ENCODE data around the gene DENND2A. TPM values are rescaled to one million over a fixed set of nuclear protein-coding genes. Genes with fewer than 3 reads are reported as not detected.

DENND2A gene
- polyA plus RNA-seq, 3 donors, result 1.2 to 38.9 (median 10.1) TPM

- H3K27ac ChIP-seq (ENCODE audit: low read depth, low read length), result no peak overlapping the region
- WGBS, 3 donors, result 71 to 80% (median 71%) methylated on average over 5 of the region's 5 CpGs
Measured at GRCh38 chr7:140605337-140605736, 35.3 kb downstream of the DENND2A start.

DNA sequence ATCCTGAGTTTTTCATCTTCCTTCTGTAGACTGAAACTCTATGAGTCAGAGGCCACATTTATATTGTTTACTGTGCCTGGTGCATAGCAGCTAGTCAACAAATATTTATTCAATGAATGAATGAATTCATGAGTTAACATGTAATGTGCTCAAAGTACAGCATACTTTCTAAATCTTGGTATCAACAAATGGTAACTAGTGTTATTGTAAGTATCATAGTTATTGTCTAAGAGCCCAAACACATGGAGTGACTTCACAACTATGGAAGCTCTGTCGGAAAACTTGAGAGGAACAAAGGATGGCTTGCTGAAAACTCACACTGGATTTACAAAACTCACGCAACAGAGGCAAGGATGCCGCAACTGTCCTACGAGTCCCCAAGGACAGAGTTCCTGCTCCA is 35.9 kb downstream of the DENND2A start:
- H3K27ac ChIP-seq (ENCODE audit: low read depth, low read length), result no peak overlapping the region
- 71 to 91% (median 85%) methylated on average over 4 of the region's 4 CpGs for WGBS, 3 donors

DNA sequence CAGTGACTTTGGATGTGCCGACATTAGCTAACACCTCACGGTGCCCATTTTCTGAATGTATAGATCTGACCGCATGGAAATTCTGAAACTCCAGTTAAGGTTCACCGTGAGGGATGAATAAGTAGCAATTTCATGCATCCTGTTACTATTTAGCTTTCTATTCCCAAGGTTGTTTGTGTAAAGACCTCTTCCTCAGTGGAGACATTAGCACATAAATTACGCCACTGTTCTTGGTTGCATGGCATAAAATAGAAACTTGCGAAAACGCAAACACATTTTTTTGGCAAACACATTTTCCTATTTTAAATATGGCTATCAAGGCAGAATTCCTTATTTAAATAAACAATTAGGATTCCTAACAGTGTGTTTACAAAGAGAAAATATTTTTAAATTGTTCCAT is 36.5 kb downstream of the DENND2A start:
- 84 to 95% (median 86%) methylated on average over 7 of the region's 7 CpGs for WGBS, 3 donors
- H3K27ac ChIP-seq (ENCODE audit: low read depth, low read length), result no peak overlapping the region

GRCh38 chr7:140601566-140602174 is 38.9 kb downstream of the DENND2A start:
- H3K27ac ChIP-seq (ENCODE audit: low read depth, low read length), result no peak overlapping the region
- WGBS, 3 donors, result 76 to 83% (median 82%) methylated on average over 21 of the region's 21 CpGs

GRCh38 chr7:140600341-140600740 is 40.3 kb downstream of the DENND2A start:
- H3K27ac ChIP-seq (ENCODE audit: low read depth, low read length), result no peak overlapping the region
- 82 to 92% (median 91%) methylated on average over 3 of the region's 3 CpGs for WGBS, 3 donors

GRCh38 chr7:140597428-140597949 is 43.1 kb downstream of the DENND2A start:
- H3K27ac ChIP-seq (ENCODE audit: low read depth, low read length), result no peak overlapping the region
- 49 to 81% (median 51%) methylated on average over 5 of the region's 5 CpGs for WGBS, 3 donors

GRCh38 chr7:140596519-140597427 is 43.8 kb downstream of the DENND2A start:
- no peak overlapping the region for H3K27ac ChIP-seq (ENCODE audit: low read depth, low read length)
- WGBS, 3 donors, result 60 to 73% (median 68%) methylated on average over 7 of the region's 7 CpGs

DNA sequence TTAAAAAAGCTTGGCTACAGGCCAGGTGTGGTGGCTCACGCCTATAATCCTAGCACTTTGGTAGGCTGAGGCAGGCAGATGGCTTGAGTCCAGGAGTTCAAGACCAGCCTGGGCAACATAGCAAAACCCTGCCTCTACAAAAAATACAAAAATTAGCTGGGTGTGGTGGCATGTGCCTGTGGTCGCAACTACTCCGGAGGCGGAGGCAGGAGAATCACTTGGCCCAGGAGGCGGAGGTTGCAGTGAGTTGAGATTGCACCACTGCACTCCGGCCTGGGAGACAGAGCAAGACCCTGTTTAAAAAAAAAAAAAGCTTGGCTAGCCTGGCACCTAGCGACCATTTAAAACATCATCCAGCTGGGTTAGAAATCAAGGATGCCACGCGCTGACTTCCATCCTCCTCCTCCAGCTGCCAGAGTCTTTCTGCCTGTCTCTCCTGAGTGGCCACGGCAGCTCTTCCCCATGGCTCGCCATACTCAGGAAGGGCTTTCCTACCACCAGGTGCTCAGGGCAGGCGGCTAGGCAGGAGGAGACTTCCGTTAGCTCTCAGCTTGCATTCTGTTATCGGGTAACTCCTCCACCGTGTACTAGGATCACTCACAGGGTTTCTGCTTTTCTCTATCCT is 45.0 kb downstream of the DENND2A start:
- no peak overlapping the region for H3K27ac ChIP-seq (ENCODE audit: low read depth, low read length)
- whole genome bisulfite sequencing, 3 donors, result 75 to 86% (median 80%) methylated on average over 15 of the region's 15 CpGs

GRCh38 chr7:140594131-140594691 is 46.4 kb downstream of the DENND2A start:
- H3K27ac ChIP-seq (ENCODE audit: low read depth, low read length), result no peak overlapping the region
- WGBS, 3 donors, result 76 to 89% (median 83%) methylated on average over 13 of the region's 13 CpGs

- WGBS, 3 donors, result 84 to 87% (median 85%) methylated on average over 4 of the region's 4 CpGs
- H3K27ac ChIP-seq (ENCODE audit: low read depth, low read length), result no peak overlapping the region
Measured at GRCh38 chr7:140593672-140593982, 47.0 kb downstream of the DENND2A start.

DNA sequence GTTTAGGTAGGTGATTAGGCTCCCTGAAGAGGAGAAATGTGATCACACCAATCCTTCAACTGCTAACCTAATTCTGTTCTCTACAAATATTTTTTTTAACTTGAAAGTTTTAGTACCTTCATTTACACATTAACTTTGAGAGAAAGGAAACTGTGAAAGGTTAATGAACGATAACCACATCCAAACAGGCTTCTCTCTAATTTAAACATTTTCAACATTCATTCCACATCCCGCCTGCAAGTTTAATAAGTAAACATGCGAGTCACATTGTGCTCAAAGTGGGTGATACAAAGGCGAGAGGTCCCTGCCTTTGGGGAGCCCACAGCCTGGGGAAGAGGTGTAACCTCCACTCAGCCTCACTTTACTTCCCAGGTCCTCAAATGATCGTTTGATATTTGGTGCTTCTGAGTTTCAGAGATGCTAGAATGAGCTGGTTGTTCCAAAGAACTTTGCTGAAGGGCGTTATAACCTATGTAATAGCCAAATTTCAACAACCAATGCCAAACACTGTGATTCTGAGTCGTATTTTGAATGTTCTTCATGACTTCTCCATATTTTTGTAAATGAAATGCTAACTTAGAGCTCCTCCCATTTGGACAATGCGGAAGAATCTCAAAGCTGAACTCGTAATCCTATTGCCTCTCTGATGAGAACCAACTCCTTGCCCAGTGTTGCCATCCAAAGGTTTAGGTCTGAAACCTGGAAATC is 47.5 kb downstream of the DENND2A start:
- no peak overlapping the region for H3K27ac ChIP-seq (ENCODE audit: low read depth, low read length)
- WGBS, 3 donors, result 68 to 93% (median 90%) methylated on average over 9 of the region's 9 CpGs

- no peak overlapping the region for H3K27ac ChIP-seq (ENCODE audit: low read depth, low read length)
- 47 to 52% (median 50%) methylated on average over 3 of the region's 3 CpGs for whole genome bisulfite sequencing, 3 donors
Measured at GRCh38 chr7:140591180-140591902, 49.3 kb downstream of the DENND2A start.

GRCh38 chr7:140587243-140587642 is 53.4 kb downstream of the DENND2A start:
- WGBS, 3 donors, result 89 to 93% (median 92%) methylated on average over 9 of the region's 9 CpGs
- no peak overlapping the region for H3K27ac ChIP-seq (ENCODE audit: low read depth, low read length)

- H3K27ac ChIP-seq (ENCODE audit: low read depth, low read length), result no peak overlapping the region
- 69 to 98% (median 88%) methylated on average over 3 of the region's 3 CpGs for WGBS, 3 donors
Measured at GRCh38 chr7:140586516-140586915, 54.1 kb downstream of the DENND2A start.

DNA sequence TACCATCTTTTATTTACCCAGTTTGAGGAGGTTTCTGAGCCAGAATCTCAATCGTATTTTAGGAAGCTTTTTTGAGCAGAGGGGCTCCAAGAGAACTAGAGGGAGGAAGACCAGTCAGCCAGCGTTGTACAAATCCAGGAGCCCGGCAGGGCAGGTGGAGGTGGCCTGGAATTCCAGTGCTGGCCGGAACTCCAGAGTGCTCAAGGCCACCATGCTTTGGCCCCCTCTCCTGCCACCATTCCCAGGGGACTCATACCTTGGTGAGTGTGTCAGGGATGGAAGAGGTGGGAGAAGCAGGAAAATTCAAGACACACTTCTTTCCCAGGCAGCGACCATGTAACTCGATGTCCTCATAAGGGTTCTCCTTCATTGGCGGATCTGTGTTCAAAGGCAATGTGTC is 55.3 kb downstream of the DENND2A start:
- no peak overlapping the region for H3K27ac ChIP-seq (ENCODE audit: low read depth, low read length)
- 87 to 93% (median 93%) methylated on average over 7 of the region's 7 CpGs for WGBS, 3 donors

DNA sequence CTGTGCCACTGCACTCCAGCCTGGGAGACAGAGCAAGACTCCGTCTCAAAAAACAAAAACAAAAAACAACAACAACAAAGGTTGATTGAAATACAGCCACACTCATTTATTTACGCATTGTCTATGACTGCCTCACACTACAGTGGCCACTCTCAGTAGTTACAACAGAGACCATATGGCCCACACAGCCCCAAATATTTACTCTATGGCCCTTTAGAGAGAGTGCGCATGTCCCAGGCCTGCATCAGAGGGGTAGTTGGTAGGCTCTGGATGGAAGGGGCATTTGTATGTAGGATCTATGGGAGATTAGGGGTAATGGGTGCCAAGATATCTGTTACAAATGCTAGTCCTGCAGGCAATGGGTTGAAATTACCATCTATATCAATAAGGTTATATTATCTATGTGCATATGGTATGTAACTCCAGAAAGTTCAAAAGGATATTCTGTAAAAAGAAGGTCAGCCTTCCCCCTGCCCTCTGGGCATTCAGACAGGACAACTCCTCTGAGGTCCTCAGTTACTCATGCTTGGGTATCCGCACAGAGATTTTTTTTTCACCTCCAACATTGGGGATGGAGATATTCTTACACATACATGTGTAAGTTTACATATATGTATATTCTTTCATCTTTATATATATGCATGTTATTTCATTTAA is 56.3 kb downstream of the DENND2A start:
- WGBS, 3 donors, result 97 to 98% (median 97%) methylated on average over 4 of the region's 4 CpGs

DNA sequence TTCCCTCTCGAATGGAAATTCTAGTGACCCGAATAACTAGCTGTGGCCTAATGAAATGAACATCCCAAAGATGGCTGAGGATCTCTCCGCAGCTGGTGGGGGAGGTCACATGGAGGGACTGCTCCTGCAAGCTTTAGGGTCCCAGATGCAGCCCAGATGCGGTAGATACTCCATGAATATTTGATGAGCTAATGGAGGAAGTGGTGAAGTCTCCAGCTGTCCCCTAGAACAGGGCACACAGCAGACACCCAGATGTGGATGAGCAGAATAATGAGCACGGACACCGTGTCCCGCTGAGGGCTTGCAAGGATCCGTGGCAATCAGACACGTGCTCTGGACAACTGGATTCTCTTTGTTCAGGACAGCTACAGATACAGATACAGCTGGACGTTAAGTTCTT is 59.2 kb downstream of the DENND2A start:
- WGBS, 3 donors, result 87 to 91% (median 88%) methylated on average over 10 of the region's 10 CpGs
- H3K27ac ChIP-seq (ENCODE audit: low read depth, low read length), result no peak overlapping the region

More for the DNA sequence above, 56.3 kb downstream of the DENND2A start:
- no peak overlapping the region for H3K27ac ChIP-seq (ENCODE audit: low read depth, low read length)

Measured in adipose tissue (tissue), 3 donors.